ENCODE results near the gene GNG14.

The GNG14 gene

GRCh38 chr19:12664406-12665280 is 23.2 kb upstream of the GNG14 start:
- TF ChIP-seq TAF1 (IDR thresholded peaks at IDR 0.05; ENCODE audit: borderline replicate concordance, insufficient read depth, low read length) (no peak), POLR2AphosphoS5 (IDR thresholded peaks at IDR 0.05; ENCODE audit: low read depth, low read length) (no peak), REST (IDR thresholded peaks at IDR 0.05; ENCODE audit: insufficient read depth in 1 of 2, low read depth in 2 of 2, low read length in 2 of 2) (no peak), FOXP2 (optimal IDR thresholded peaks at IDR 0.05; ENCODE audit: borderline replicate concordance, extremely low read depth, extremely low read length, insufficient read depth) (no peak), SIN3A (IDR thresholded peaks at IDR 0.05; ENCODE audit: borderline replicate concordance, insufficient read depth, low read length) (no peak)

GRCh38 chr19:12665281-12665573 is 22.6 kb upstream of the GNG14 start:
- TF ChIP-seq FOXP2 (optimal IDR thresholded peaks at IDR 0.05; ENCODE audit: borderline replicate concordance, extremely low read depth, extremely low read length, insufficient read depth) (no peak), TAF1 (IDR thresholded peaks at IDR 0.05; ENCODE audit: borderline replicate concordance, insufficient read depth, low read length) (no peak), POLR2AphosphoS5 (IDR thresholded peaks at IDR 0.05; ENCODE audit: low read depth, low read length) (no peak), REST (IDR thresholded peaks at IDR 0.05; ENCODE audit: insufficient read depth in 1 of 2, low read depth in 2 of 2, low read length in 2 of 2) (no peak), SIN3A (IDR thresholded peaks at IDR 0.05; ENCODE audit: borderline replicate concordance, insufficient read depth, low read length) (no peak)

GRCh38 chr19:12665671-12666264 is 22.0 kb upstream of the GNG14 start:
- TF ChIP-seq TAF1 (IDR thresholded peaks at IDR 0.05; ENCODE audit: borderline replicate concordance, insufficient read depth, low read length) (no peak), POLR2AphosphoS5 (IDR thresholded peaks at IDR 0.05; ENCODE audit: low read depth, low read length) (no peak), SIN3A (IDR thresholded peaks at IDR 0.05; ENCODE audit: borderline replicate concordance, insufficient read depth, low read length) (no peak), REST (IDR thresholded peaks at IDR 0.05; ENCODE audit: insufficient read depth in 1 of 2, low read depth in 2 of 2, low read length in 2 of 2) (no peak), FOXP2 (optimal IDR thresholded peaks at IDR 0.05; ENCODE audit: borderline replicate concordance, extremely low read depth, extremely low read length, insufficient read depth) (no peak)

- TF ChIP-seq TAF1 (IDR thresholded peaks at IDR 0.05; ENCODE audit: borderline replicate concordance, insufficient read depth, low read length): no peak
- TF ChIP-seq SIN3A (IDR thresholded peaks at IDR 0.05; ENCODE audit: borderline replicate concordance, insufficient read depth, low read length): no peak
- TF ChIP-seq REST (IDR thresholded peaks at IDR 0.05; ENCODE audit: insufficient read depth in 1 of 2, low read depth in 2 of 2, low read length in 2 of 2): no peak
- TF ChIP-seq FOXP2 (optimal IDR thresholded peaks at IDR 0.05; ENCODE audit: borderline replicate concordance, extremely low read depth, extremely low read length, insufficient read depth): no peak
- no peak for TF ChIP-seq POLR2AphosphoS5 (IDR thresholded peaks at IDR 0.05; ENCODE audit: low read depth, low read length)
Measured at GRCh38 chr19:12666265-12667048, 21.3 kb upstream of the GNG14 start, which contains the start of the genes MAN2B1 and WDR83. TSS of gene MAN2B1 (minus strand) at chr19:12666742. CDS start at chr19:12666701, 41 bp downstream. TSS of gene WDR83 (plus strand) at chr19:12666807. CDS start at chr19:12669791, 2,984 bp downstream.

Measured in PFSK-1 (cell line).